ACC112 (cell line): ENCODE results near the gene CIB2.

ENCODE experiments used
- H2AFZ ChIP-seq: fragments of 200-600 bp; sonication (generic); one replicate; pipeline ENCODE4 v1.6.0; 2017; ENCODE audit warnings: antibody characterized with exemption, low read length; ENCODE audit not compliant: unreplicated experiment
- H3K27ac ChIP-seq: fragments of 200-600 bp; sonication (generic); 2 replicates; pipeline ENCODE4 v1.5.1; 2014; ENCODE audit warnings: low read depth, mild to moderate bottlenecking, antibody characterized with exemption, low read length, moderate library complexity
- H3K27me3 ChIP-seq: fragments of 200-600 bp; sonication (generic); 2 replicates; pipeline ENCODE4 v1.6.1; 2014; ENCODE audit warnings: mild to moderate bottlenecking, antibody characterized with exemption, low read length, moderate library complexity, mixed read lengths; ENCODE audit not compliant: insufficient read depth
- H3K36me3 ChIP-seq: fragments of 200-600 bp; sonication (generic); 2 replicates; pipeline ENCODE4 v1.6.1; 2016; ENCODE audit warnings: mild to moderate bottlenecking, antibody characterized with exemption, low read length, moderate library complexity, mixed read lengths; ENCODE audit not compliant: insufficient read depth
- H3K4me1 ChIP-seq: fragments of 200-600 bp; sonication (generic); one replicate; pipeline ENCODE4 v1.6.1; 2016; ENCODE audit warnings: low read length, mixed read lengths; ENCODE audit not compliant: insufficient read depth, unreplicated experiment, control insufficient read depth
- H3K4me3 ChIP-seq: fragments of 200-600 bp; sonication (generic); 2 replicates; pipeline ENCODE4 v1.5.1; 2014; ENCODE audit warnings: mild to moderate bottlenecking, low read depth, low read length
- H3K79me2 ChIP-seq: fragments of 200-600 bp; sonication (generic); one replicate; pipeline ENCODE4 v1.6.0; 2016; ENCODE audit warnings: low read length; ENCODE audit not compliant: control insufficient read depth, unreplicated experiment, insufficient read depth

The CIB2 gene

GRCh38 chr15:78063970-78064385 is 67.3 kb downstream of the CIB2 start:
- H3K4me3 ChIP-seq: peak overlapping the region; percentile 46
- no peaks in the 10 kb centered on the region for H3K36me3 ChIP-seq
- no peak overlapping the region for H2AFZ ChIP-seq
- H3K27me3 ChIP-seq: no peaks in the 10 kb centered on the region
- H3K79me2 ChIP-seq: peaks cover 94% of the 10 kb centered on the region
- peak overlapping the region; percentile 97 for H3K27ac ChIP-seq
- H3K4me1 ChIP-seq: peaks cover 80% of the 10 kb centered on the region

GRCh38 chr15:78063217-78063616 is 68.0 kb downstream of the CIB2 start:
- Histone ChIP-seq H3K27ac (peak overlapping the region; percentile 97), H3K79me2 (peaks cover 94% of the 10 kb centered on the region), H3K4me1 (peaks cover 80% of the 10 kb centered on the region)

GRCh38 chr15:78061963-78062427 is 69.2 kb downstream of the CIB2 start:
- peaks cover 90% of the 10 kb centered on the region for H3K79me2 ChIP-seq
- no peaks in the 10 kb centered on the region for H3K36me3 ChIP-seq
- H3K27me3 ChIP-seq: no peaks in the 10 kb centered on the region
- H2AFZ ChIP-seq: peak overlapping the region; percentile 59
- peaks cover 80% of the 10 kb centered on the region for H3K4me1 ChIP-seq
- peak overlapping the region; percentile 74 for H3K4me3 ChIP-seq
- H3K27ac ChIP-seq: peak overlapping the region; percentile 69

More at GRCh38 chr15:78063217-78063616, 68.0 kb downstream of the CIB2 start:
- Histone ChIP-seq H3K36me3 (no peaks in the 10 kb centered on the region), H3K4me3 (no peak overlapping the region), H2AFZ (no peak overlapping the region), H3K27me3 (no peaks in the 10 kb centered on the region)

- no peaks in the 10 kb centered on the region for H3K27me3 ChIP-seq
- peaks cover 92% of the 10 kb centered on the region for H3K79me2 ChIP-seq
- H3K4me3 ChIP-seq: no peak overlapping the region
- H3K27ac ChIP-seq: peak overlapping the region; percentile 47; the same call in 1 of the 2 replicates
- H3K4me1 ChIP-seq: peaks cover 82% of the 10 kb centered on the region
- no peaks in the 10 kb centered on the region for H3K36me3 ChIP-seq
- H2AFZ ChIP-seq: no peak overlapping the region
Observed at GRCh38 chr15:78060232-78060631, 71.0 kb downstream of the CIB2 start.

GRCh38 chr15:78059110-78059839 is 72.0 kb downstream of the CIB2 start:
- no peak overlapping the region for H2AFZ ChIP-seq
- H3K4me3 ChIP-seq: peak overlapping the region; percentile 15; the same call in 1 of the 2 replicates
- H3K27me3 ChIP-seq: no peaks in the 10 kb centered on the region
- H3K27ac ChIP-seq: peak overlapping the region; percentile 47; the same call in 1 of the 2 replicates
- H3K4me1 ChIP-seq: peaks cover 73% of the 10 kb centered on the region
- H3K79me2 ChIP-seq: peaks cover 92% of the 10 kb centered on the region
- H3K36me3 ChIP-seq: no peaks in the 10 kb centered on the region

GRCh38 chr15:78058401-78058935 is 72.8 kb downstream of the CIB2 start:
- Histone ChIP-seq H3K36me3 (0 out of 2 replicates have a peak, but pooled peaks cover 3% of the 10 kb centered on the region), H3K4me3 (no peak overlapping the region), H3K27ac (peak overlapping the region; percentile 90; the same call in 1 of the 2 replicates), H3K4me1 (peaks cover 65% of the 10 kb centered on the region), H2AFZ (no peak overlapping the region), H3K27me3 (no peaks in the 10 kb centered on the region), H3K79me2 (peaks cover 92% of the 10 kb centered on the region)

GRCh38 chr15:78057803-78058202 is 73.4 kb downstream of the CIB2 start:
- H3K27me3 ChIP-seq: no peaks in the 10 kb centered on the region
- peaks cover 58% of the 10 kb centered on the region for H3K4me1 ChIP-seq
- H3K36me3 ChIP-seq: 0 out of 2 replicates have a peak, but pooled peaks cover 4% of the 10 kb centered on the region
- peak overlapping the region; percentile 90 for H3K27ac ChIP-seq
- H2AFZ ChIP-seq: no peak overlapping the region
- H3K4me3 ChIP-seq: no peak overlapping the region
- H3K79me2 ChIP-seq: peaks cover 92% of the 10 kb centered on the region

- Histone ChIP-seq H3K4me3 (0 out of 2 replicates have a peak overlapping the region, but pooled peaks have one; percentile 21), H3K79me2 (peaks cover 89% of the 10 kb centered on the region), H3K27ac (peak overlapping the region; percentile 90), H3K36me3 (0 out of 2 replicates have a peak, but pooled peaks cover 4% of the 10 kb centered on the region), H3K4me1 (peaks cover 62% of the 10 kb centered on the region), H3K27me3 (no peaks in the 10 kb centered on the region), H2AFZ (no peak overlapping the region)
Observed at GRCh38 chr15:78056714-78057269, 74.5 kb downstream of the CIB2 start.

GRCh38 chr15:78055919-78056713 is 75.1 kb downstream of the CIB2 start:
- Histone ChIP-seq H3K4me3 (0 out of 2 replicates have a peak overlapping the region, but pooled peaks have one; percentile 21), H3K4me1 (peaks cover 69% of the 10 kb centered on the region), H3K36me3 (0 out of 2 replicates have a peak, but pooled peaks cover 4% of the 10 kb centered on the region), H3K79me2 (peaks cover 90% of the 10 kb centered on the region), H3K27me3 (no peaks in the 10 kb centered on the region), H2AFZ (no peak overlapping the region), H3K27ac (peak overlapping the region; percentile 90)

- no peaks in the 10 kb centered on the region for H3K27me3 ChIP-seq
Observed at GRCh38 chr15:78054966-78055365, 76.3 kb downstream of the CIB2 start.

More at GRCh38 chr15:78054966-78055365, 76.3 kb downstream of the CIB2 start:
- H2AFZ ChIP-seq: no peak overlapping the region
- peaks cover 76% of the 10 kb centered on the region for H3K4me1 ChIP-seq
- 0 out of 2 replicates have a peak, but pooled peaks cover 4% of the 10 kb centered on the region for H3K36me3 ChIP-seq
- H3K79me2 ChIP-seq: peaks cover 81% of the 10 kb centered on the region
- H3K4me3 ChIP-seq: no peak overlapping the region
- no peak overlapping the region for H3K27ac ChIP-seq
